GM23248 (cell line): Measurements from ENCODE around the gene JAML. TPM values are rescaled to one million over a fixed set of nuclear protein-coding genes. Genes with fewer than 3 reads are reported as not detected.

Experiments
- DNase-seq: peaks from one replicate; pipeline ENCODE4 v3.0.0-alpha.2; 2015
- H2AFZ ChIP-seq: fragments of 200-600 bp; sonication (generic); 2 replicates; pipeline ENCODE4 v1.6.1; 2016; ENCODE audit warnings: antibody characterized with exemption
- H3F3A ChIP-seq: fragments of 200-600 bp; sonication (generic); 2 replicates; pipeline ENCODE4 v1.6.1; 2016; ENCODE audit warnings: mild to moderate bottlenecking, antibody characterized with exemption, mixed run types; ENCODE audit not compliant: insufficient read depth
- H3K27ac ChIP-seq: fragments of 200-600 bp; sonication (generic); 2 replicates; pipeline ENCODE4 v1.5.1; 2016; ENCODE audit warnings: mild to moderate bottlenecking
- H3K27me3 ChIP-seq: fragments of 200-600 bp; sonication (generic); replicated peaks from 2 replicates; pipeline ENCODE4 v1.6.1; 2016; ENCODE audit warnings: mild to moderate bottlenecking; ENCODE audit not compliant: insufficient read depth
- H3K36me3 ChIP-seq: fragments of 200-600 bp; sonication (generic); 2 replicates; pipeline ENCODE4 v1.6.1; 2016; ENCODE audit warnings: low read depth, mild to moderate bottlenecking
- H3K4me1 ChIP-seq: fragments of 200-600 bp; sonication (generic); 2 replicates; pipeline ENCODE4 v1.6.1; 2016; ENCODE audit warnings: mild to moderate bottlenecking; ENCODE audit not compliant: insufficient read depth
- H3K4me2 ChIP-seq: fragments of 200-600 bp; sonication (generic); one replicate; pipeline ENCODE4 v1.6.1; 2016; ENCODE audit warnings: mild to moderate bottlenecking; ENCODE audit not compliant: unreplicated experiment
- H3K4me3 ChIP-seq: fragments of 200-600 bp; sonication (generic); 2 replicates; pipeline ENCODE4 v1.5.1; 2016; ENCODE audit warnings: mild to moderate bottlenecking
- H3K79me2 ChIP-seq: fragments of 200-600 bp; sonication (generic); 2 replicates; pipeline ENCODE4 v1.6.1; 2016; ENCODE audit warnings: mild to moderate bottlenecking; ENCODE audit not compliant: insufficient read depth
- H3K9ac ChIP-seq: fragments of 200-600 bp; sonication (generic); 2 replicates; pipeline ENCODE4 v1.6.1; 2016; ENCODE audit warnings: mild to moderate bottlenecking
- H3K9me2 ChIP-seq: fragments of 200-600 bp; sonication (generic); 2 replicates; pipeline ENCODE4 v1.6.1; 2016; ENCODE audit warnings: mixed run types, mild to moderate bottlenecking, moderate library complexity; ENCODE audit not compliant: insufficient read depth
- H3K9me3 ChIP-seq: fragments of 200-600 bp; sonication (generic); one replicate; pipeline ENCODE4 v1.6.1; 2017; ENCODE audit warnings: low read depth
- H4K20me1 ChIP-seq: fragments of 200-600 bp; sonication (generic); 2 replicates; pipeline ENCODE4 v1.6.0; 2016; ENCODE audit not compliant: insufficient read depth
- EZH2 ChIP-seq: fragments of 200-600 bp; sonication (generic); IDR thresholded peaks from 2 replicates; pipeline ENCODE4 v1.6.1; 2018; ENCODE audit warnings: antibody characterized with exemption, mild to moderate bottlenecking; ENCODE audit not compliant: insufficient read depth, poor library complexity, severe bottlenecking
- EZH2phosphoT487 ChIP-seq: fragments of 200-600 bp; sonication (generic); IDR thresholded peaks from 2 replicates; pipeline ENCODE4 v1.6.1; 2018; ENCODE audit warnings: antibody characterized with exemption, moderate library complexity, mild to moderate bottlenecking, low read depth; ENCODE audit not compliant: insufficient read depth
- WGBS, 2 experiments: methylation state at CpG; one replicate each; pipeline ENCODE4 v1.1.6; 2015 to 2017; ENCODE audit warnings: low lambda C conversion rate in 2 of 2, low coverage in 1 of 2; ENCODE audit errors: missing lambda C conversion rate in 2 of 2; 5-methylcytosine and 5-hydroxymethylcytosine counted together
- in situ Hi-C: fragments of 300-500 bp; cut with MboI; formaldehyde crosslinking; loops from 2 replicates; pipeline ENCODE4 v1.15.0; 2020
- polyA plus RNA-seq: library from polyadenylated mRNA; unstranded; fragments of >200 nt; fragmentation: Nextera tagmentation; extraction: Ambion mirVana; gene quantifications from 2 replicates; pipeline ENCODE4 v1.2.1, GENCODE V29; 2016
- total RNA-seq: library from RNA; depleted of rRNA; stranded (reverse); fragments of >200 nt; shearing (Covaris generic); gene quantifications from 2 replicates; pipeline ENCODE4 v1.2.3, GENCODE V29; 2014; rRNA removed

Gene JAML, protein sequence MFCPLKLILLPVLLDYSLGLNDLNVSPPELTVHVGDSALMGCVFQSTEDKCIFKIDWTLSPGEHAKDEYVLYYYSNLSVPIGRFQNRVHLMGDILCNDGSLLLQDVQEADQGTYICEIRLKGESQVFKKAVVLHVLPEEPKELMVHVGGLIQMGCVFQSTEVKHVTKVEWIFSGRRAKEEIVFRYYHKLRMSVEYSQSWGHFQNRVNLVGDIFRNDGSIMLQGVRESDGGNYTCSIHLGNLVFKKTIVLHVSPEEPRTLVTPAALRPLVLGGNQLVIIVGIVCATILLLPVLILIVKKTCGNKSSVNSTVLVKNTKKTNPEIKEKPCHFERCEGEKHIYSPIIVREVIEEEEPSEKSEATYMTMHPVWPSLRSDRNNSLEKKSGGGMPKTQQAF
- not detected in 2 replicates for total RNA-seq
- not detected in 2 replicates for polyA plus RNA-seq

DNA sequence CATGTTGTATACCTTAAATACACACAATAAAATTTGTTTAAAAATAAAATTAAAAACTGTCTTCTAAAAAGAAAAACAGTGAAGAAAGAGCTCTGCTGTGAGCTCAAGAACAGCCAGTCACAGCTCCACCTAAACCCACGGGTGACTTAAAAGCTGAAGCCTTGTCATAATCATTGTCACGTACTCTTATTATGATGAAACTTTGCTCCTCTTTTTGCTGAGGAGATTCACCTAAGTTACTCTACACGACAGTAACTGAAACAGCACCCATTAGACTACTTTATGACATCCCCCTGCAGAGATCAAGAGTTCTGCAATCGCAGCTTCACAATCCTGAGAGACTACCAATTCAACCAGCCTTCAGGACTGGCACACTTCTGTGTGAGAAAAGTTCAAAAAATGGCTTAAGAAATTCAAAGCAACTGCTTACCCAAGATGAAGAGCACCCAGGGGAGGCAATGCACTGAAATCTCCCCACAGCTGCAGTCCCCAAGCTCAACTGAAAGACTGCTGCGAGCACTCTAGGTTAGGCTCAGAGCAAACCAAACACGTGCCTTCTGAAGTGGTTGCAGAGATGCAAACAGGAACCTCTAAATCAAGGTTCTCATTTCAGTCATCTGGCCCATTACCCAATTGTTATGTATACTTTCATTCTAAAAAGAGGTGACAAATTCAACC lies at the start of gene JAML:
Gene JAML (minus strand): TSS at position 501 of the 678 bp plus-strand sequence. CDS start 10,145 bp downstream, outside the sequence.
- no peak within 1 kb of the TSS for H3K9ac ChIP-seq
- no peak within 1 kb of the TSS for H3K27ac ChIP-seq
- TF ChIP-seq EZH2 = no peak
- TF ChIP-seq EZH2phosphoT487 = no peak
- in situ Hi-C loops = no loop called here
- no peaks in the 10 kb centered on the region for H3K4me1 ChIP-seq
- H3K79me2 ChIP-seq = no peaks in the 10 kb centered on the region
- no peaks in the 10 kb centered on the region for H3K9me2 ChIP-seq
- peaks cover 7% of the 10 kb centered on the region for H3K27me3 ChIP-seq
- H3F3A ChIP-seq = no peaks in the 10 kb centered on the region
- WGBS, 2 experiments = 32 to 40% methylated on average over 6 of the region's 6 CpGs
- H3K9me3 ChIP-seq = no peaks in the 10 kb centered on the region
- no peak for DNase-seq
- H3K4me3 ChIP-seq = no peak within 1 kb of the TSS
- H3K4me2 ChIP-seq = no peak within 1 kb of the TSS
- H3K36me3 ChIP-seq = no peaks in the 10 kb centered on the region
- no peak within 1 kb of the TSS for H2AFZ ChIP-seq
- no peaks in the 10 kb centered on the region for H4K20me1 ChIP-seq

DNA sequence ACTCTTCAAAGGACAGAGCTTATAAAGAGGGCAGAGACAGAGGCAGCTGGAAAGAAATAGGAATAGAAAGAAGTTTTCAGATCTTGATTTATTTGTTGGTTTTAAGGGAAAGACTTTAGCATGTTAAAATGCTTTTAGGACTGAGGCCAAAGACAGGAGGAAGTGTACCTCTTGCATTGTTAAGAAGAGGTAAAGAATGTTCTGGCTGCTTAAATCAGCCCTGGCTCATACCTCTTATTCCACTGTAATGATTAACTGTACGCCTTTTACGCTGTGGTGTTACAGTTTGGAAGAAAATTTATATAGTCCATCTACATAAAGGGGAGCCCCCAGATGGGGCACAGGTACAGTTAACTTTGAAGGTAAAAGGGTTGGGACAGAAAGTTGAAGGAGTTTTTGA lies 49.4 kb upstream of the JAML start:
- no peak overlapping the region for H3K4me3 ChIP-seq
- no peak overlapping the region for H3K4me2 ChIP-seq
- peaks cover 11% of the 10 kb centered on the region; the same call in 1 of the 2 replicates for H3K27me3 ChIP-seq
- H4K20me1 ChIP-seq = no peaks in the 10 kb centered on the region
- in situ Hi-C loops = no loop called here
- TF ChIP-seq EZH2 (no peak), EZH2phosphoT487 (no peak)
- H3F3A ChIP-seq = no peaks in the 10 kb centered on the region
- H3K4me1 ChIP-seq = no peaks in the 10 kb centered on the region
- H3K36me3 ChIP-seq = no peaks in the 10 kb centered on the region
- 91 to 96% methylated on average over 2 of the region's 2 CpGs for WGBS, 2 experiments
- H2AFZ ChIP-seq = no peak overlapping the region
- H3K9ac ChIP-seq = no peak overlapping the region
- H3K9me2 ChIP-seq = no peaks in the 10 kb centered on the region
- H3K9me3 ChIP-seq = no peaks in the 10 kb centered on the region
- DNase-seq = no peak
- H3K27ac ChIP-seq = no peak overlapping the region
- H3K79me2 ChIP-seq = no peaks in the 10 kb centered on the region

DNA sequence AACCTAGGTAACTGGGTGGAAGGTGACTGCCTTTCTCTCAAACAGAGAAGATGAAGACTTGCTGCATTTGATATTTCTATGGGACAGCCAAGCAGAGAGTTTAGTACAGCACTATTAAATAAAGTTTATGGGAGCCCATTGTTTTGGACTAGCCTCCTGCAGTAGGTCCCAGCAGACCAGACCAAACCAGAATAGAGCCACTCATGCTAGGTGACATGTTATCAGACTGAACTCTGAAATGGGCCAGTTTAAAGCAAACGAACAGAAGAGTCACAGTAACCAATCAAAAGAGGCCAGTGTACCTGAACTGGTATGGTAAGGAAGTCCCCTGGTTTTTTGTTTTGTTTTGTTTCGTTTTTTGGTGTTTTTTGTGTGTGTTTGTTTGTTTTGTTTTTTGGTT lies 47.2 kb upstream of the JAML start:
- Histone ChIP-seq H3K4me3 (no peak overlapping the region), H3K27me3 (peaks cover 25% of the 10 kb centered on the region), H3K9me3 (no peaks in the 10 kb centered on the region), H3K9ac (no peak overlapping the region), H2AFZ (no peak overlapping the region), H3F3A (no peaks in the 10 kb centered on the region), H3K4me1 (no peaks in the 10 kb centered on the region), H3K27ac (no peak overlapping the region), H3K79me2 (no peaks in the 10 kb centered on the region), H3K4me2 (no peak overlapping the region), H3K9me2 (no peaks in the 10 kb centered on the region), H3K36me3 (no peaks in the 10 kb centered on the region), H4K20me1 (no peaks in the 10 kb centered on the region)
- in situ Hi-C loops = no loop called here
- WGBS, 2 experiments = 7 to 13% methylated on average over 2 of the region's 2 CpGs
- TF ChIP-seq EZH2phosphoT487 (no peak), EZH2 (no peak)
- DNase-seq = no peak

DNA sequence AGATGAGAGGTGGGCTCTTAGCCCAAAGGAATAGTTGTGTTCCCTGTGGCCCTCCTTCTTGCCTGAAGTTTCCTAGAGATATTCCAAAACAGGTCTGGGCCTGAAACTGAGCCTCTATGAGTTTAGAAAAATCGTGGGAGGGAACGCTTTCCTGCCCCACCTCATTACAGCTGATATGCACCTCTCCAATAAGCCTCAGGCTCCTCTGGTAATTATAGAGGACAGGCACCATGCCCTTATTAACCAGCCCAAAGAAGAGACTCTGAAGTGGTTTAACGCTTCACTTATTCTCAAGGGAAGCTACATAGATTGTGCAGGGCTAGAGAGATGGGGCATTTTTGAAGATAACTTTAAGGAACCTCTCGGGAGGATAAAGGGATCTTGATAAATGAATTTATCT lies 42.7 kb upstream of the JAML start:
- H3K79me2 ChIP-seq = no peaks in the 10 kb centered on the region
- WGBS, 2 experiments = 28 to 38% methylated on average over 4 of the region's 4 CpGs
- no peaks in the 10 kb centered on the region for H3K9me3 ChIP-seq
- no peak for TF ChIP-seq EZH2phosphoT487
- no peak for TF ChIP-seq EZH2
- no peaks in the 10 kb centered on the region for H3K36me3 ChIP-seq
- no peak overlapping the region for H3K4me2 ChIP-seq
- no peak overlapping the region for H3K4me3 ChIP-seq
- no peaks in the 10 kb centered on the region for H3K9me2 ChIP-seq
- H2AFZ ChIP-seq = no peak overlapping the region
- no peak for DNase-seq
- in situ Hi-C loops = no loop called here
- no peaks in the 10 kb centered on the region for H4K20me1 ChIP-seq
- peaks cover 58% of the 10 kb centered on the region for H3K27me3 ChIP-seq
- H3K9ac ChIP-seq = no peak overlapping the region
- no peak overlapping the region for H3K27ac ChIP-seq
- H3K4me1 ChIP-seq = no peaks in the 10 kb centered on the region
- H3F3A ChIP-seq = no peaks in the 10 kb centered on the region
